ENCODE data around the gene VRK2. TPM values are rescaled to one million over a fixed set of nuclear protein-coding genes. Genes with fewer than 3 reads are reported as not detected.
"Not testable (repeated sequence)": the region's sequence is repeated elsewhere in the genome, so short reads cannot be mapped to it uniquely, and the experiment has no call there.

Gene VRK2
- polyA plus RNA-seq, 1 donor: 17.2 TPM

GRCh38 chr2:58072102-58072501 is 25.5 kb downstream of the VRK2 start:
- Histone ChIP-seq H3K4me3 (ENCODE audit: low read length) (no peak overlapping the region), H3K9me3 (ENCODE audit: control insufficient read depth, low read depth, low read length) (peaks cover 4% of the 10 kb centered on the region), H3K27ac (ENCODE audit: low read length) (no peak overlapping the region), H3K36me3 (ENCODE audit: control insufficient read depth, insufficient read depth, low read length) (peaks cover 6% of the 10 kb centered on the region), H3K27me3 (ENCODE audit: control insufficient read depth, insufficient read depth, low read length) (no peaks in the 10 kb centered on the region), H3K4me1 (ENCODE audit: control insufficient read depth, insufficient read depth, low read length) (no peaks in the 10 kb centered on the region)
- DNase-seq: no peak
- WGBS (ENCODE audit: insufficient coverage, low lambda C conversion rate): 100% methylated on average over 1 of the region's 1 CpG

GRCh38 chr2:58073008-58073407 is 26.4 kb downstream of the VRK2 start:
- H3K4me3 ChIP-seq (ENCODE audit: low read length): no peak overlapping the region
- H3K27ac ChIP-seq (ENCODE audit: low read length): no peak overlapping the region
- peaks cover 6% of the 10 kb centered on the region for H3K36me3 ChIP-seq (ENCODE audit: control insufficient read depth, insufficient read depth, low read length)
- no peaks in the 10 kb centered on the region for H3K4me1 ChIP-seq (ENCODE audit: control insufficient read depth, insufficient read depth, low read length)
- no peak for DNase-seq
- WGBS (ENCODE audit: insufficient coverage, low lambda C conversion rate): 100% methylated on average over 2 of the region's 3 CpGs
- no peaks in the 10 kb centered on the region for H3K27me3 ChIP-seq (ENCODE audit: control insufficient read depth, insufficient read depth, low read length)
- H3K9me3 ChIP-seq (ENCODE audit: control insufficient read depth, low read depth, low read length): peaks cover 4% of the 10 kb centered on the region

GRCh38 chr2:58073751-58074150 is 27.1 kb downstream of the VRK2 start:
- Histone ChIP-seq H3K27me3 (ENCODE audit: control insufficient read depth, insufficient read depth, low read length) (no peaks in the 10 kb centered on the region), H3K36me3 (ENCODE audit: control insufficient read depth, insufficient read depth, low read length) (peaks cover 6% of the 10 kb centered on the region), H3K27ac (ENCODE audit: low read length) (no peak overlapping the region), H3K4me1 (ENCODE audit: control insufficient read depth, insufficient read depth, low read length) (no peaks in the 10 kb centered on the region), H3K9me3 (ENCODE audit: control insufficient read depth, low read depth, low read length) (peaks cover 4% of the 10 kb centered on the region), H3K4me3 (ENCODE audit: low read length) (no peak overlapping the region)
- no peak for DNase-seq
- no CpG with 5 or more reads among the region's 3 CpGs for WGBS (ENCODE audit: insufficient coverage, low lambda C conversion rate)

GRCh38 chr2:58081000-58081399 is 34.4 kb downstream of the VRK2 start:
- peak in 1 of 2 donors; percentile 5 for DNase-seq
- no peak overlapping the region for H3K4me3 ChIP-seq (ENCODE audit: low read length)
- no peaks in the 10 kb centered on the region for H3K9me3 ChIP-seq (ENCODE audit: control insufficient read depth, low read depth, low read length)
- H3K4me1 ChIP-seq (ENCODE audit: control insufficient read depth, insufficient read depth, low read length): no peaks in the 10 kb centered on the region
- no peak overlapping the region for H3K27ac ChIP-seq (ENCODE audit: low read length)
- no peaks in the 10 kb centered on the region for H3K27me3 ChIP-seq (ENCODE audit: control insufficient read depth, insufficient read depth, low read length)
- H3K36me3 ChIP-seq (ENCODE audit: control insufficient read depth, insufficient read depth, low read length): no peaks in the 10 kb centered on the region

- no peak for DNase-seq
- no peaks in the 10 kb centered on the region for H3K27me3 ChIP-seq (ENCODE audit: control insufficient read depth, insufficient read depth, low read length)
- WGBS (ENCODE audit: insufficient coverage, low lambda C conversion rate): 100% methylated on average over 1 of the region's 2 CpGs
- H3K27ac ChIP-seq (ENCODE audit: low read length): no peak overlapping the region
- no peaks in the 10 kb centered on the region for H3K4me1 ChIP-seq (ENCODE audit: control insufficient read depth, insufficient read depth, low read length)
- H3K9me3 ChIP-seq (ENCODE audit: control insufficient read depth, low read depth, low read length): no peaks in the 10 kb centered on the region
- H3K4me3 ChIP-seq (ENCODE audit: low read length): no peak overlapping the region
- H3K36me3 ChIP-seq (ENCODE audit: control insufficient read depth, insufficient read depth, low read length): peaks cover 14% of the 10 kb centered on the region
These were observed 42.5 kb downstream of the VRK2 start for GRCh38 chr2:58089081-58089480.

GRCh38 chr2:58092772-58093171 is 46.2 kb downstream of the VRK2 start:
- not testable (repeated sequence) for H3K4me1 ChIP-seq (ENCODE audit: control insufficient read depth, insufficient read depth, low read length)
- WGBS (ENCODE audit: insufficient coverage, low lambda C conversion rate): no CpG with 5 or more reads among the region's 4 CpGs

GRCh38 chr2:58097025-58097424 is 50.4 kb downstream of the VRK2 start:
- no peak for DNase-seq
- Histone ChIP-seq H3K27me3 (ENCODE audit: control insufficient read depth, insufficient read depth, low read length) (no peaks in the 10 kb centered on the region), H3K4me3 (ENCODE audit: low read length) (no peak overlapping the region), H3K9me3 (ENCODE audit: control insufficient read depth, low read depth, low read length) (no peaks in the 10 kb centered on the region), H3K27ac (ENCODE audit: low read length) (no peak overlapping the region), H3K4me1 (ENCODE audit: control insufficient read depth, insufficient read depth, low read length) (no peaks in the 10 kb centered on the region), H3K36me3 (ENCODE audit: control insufficient read depth, insufficient read depth, low read length) (peaks cover under 1% of the 10 kb centered on the region)
- WGBS (ENCODE audit: insufficient coverage, low lambda C conversion rate): 60% methylated on average over 1 of the region's 1 CpG

More at GRCh38 chr2:58092772-58093171, 46.2 kb downstream of the VRK2 start:
- peaks cover 11% of the 10 kb centered on the region for H3K36me3 ChIP-seq (ENCODE audit: control insufficient read depth, insufficient read depth, low read length)
- not testable (repeated sequence) for H3K27me3 ChIP-seq (ENCODE audit: control insufficient read depth, insufficient read depth, low read length); H3K27ac ChIP-seq (ENCODE audit: low read length); DNase-seq; H3K4me3 ChIP-seq (ENCODE audit: low read length); H3K9me3 ChIP-seq (ENCODE audit: control insufficient read depth, low read depth, low read length)

GRCh38 chr2:58098254-58099095 is 51.9 kb downstream of the VRK2 start:
- DNase-seq: no peak
- H3K4me3 ChIP-seq (ENCODE audit: low read length): no peak overlapping the region
- WGBS (ENCODE audit: insufficient coverage, low lambda C conversion rate): 100% methylated on average over 2 of the region's 4 CpGs
- no peaks in the 10 kb centered on the region for H3K36me3 ChIP-seq (ENCODE audit: control insufficient read depth, insufficient read depth, low read length)
- no peaks in the 10 kb centered on the region for H3K4me1 ChIP-seq (ENCODE audit: control insufficient read depth, insufficient read depth, low read length)
- no peak overlapping the region for H3K27ac ChIP-seq (ENCODE audit: low read length)
- H3K9me3 ChIP-seq (ENCODE audit: control insufficient read depth, low read depth, low read length): no peaks in the 10 kb centered on the region
- H3K27me3 ChIP-seq (ENCODE audit: control insufficient read depth, insufficient read depth, low read length): no peaks in the 10 kb centered on the region

GRCh38 chr2:58099096-58099769 is 52.6 kb downstream of the VRK2 start:
- Histone ChIP-seq H3K36me3 (ENCODE audit: control insufficient read depth, insufficient read depth, low read length) (no peaks in the 10 kb centered on the region), H3K27ac (ENCODE audit: low read length) (no peak overlapping the region), H3K4me1 (ENCODE audit: control insufficient read depth, insufficient read depth, low read length) (no peaks in the 10 kb centered on the region), H3K4me3 (ENCODE audit: low read length) (no peak overlapping the region), H3K27me3 (ENCODE audit: control insufficient read depth, insufficient read depth, low read length) (no peaks in the 10 kb centered on the region), H3K9me3 (ENCODE audit: control insufficient read depth, low read depth, low read length) (no peaks in the 10 kb centered on the region)
- DNase-seq: no peak
- WGBS (ENCODE audit: insufficient coverage, low lambda C conversion rate): 100% methylated on average over 1 of the region's 4 CpGs

GRCh38 chr2:58101500-58101899 is 54.9 kb downstream of the VRK2 start:
- Histone ChIP-seq H3K4me3 (ENCODE audit: low read length) (no peak overlapping the region), H3K27me3 (ENCODE audit: control insufficient read depth, insufficient read depth, low read length) (no peaks in the 10 kb centered on the region), H3K27ac (ENCODE audit: low read length) (no peak overlapping the region), H3K4me1 (ENCODE audit: control insufficient read depth, insufficient read depth, low read length) (no peaks in the 10 kb centered on the region), H3K9me3 (ENCODE audit: control insufficient read depth, low read depth, low read length) (no peaks in the 10 kb centered on the region), H3K36me3 (ENCODE audit: control insufficient read depth, insufficient read depth, low read length) (no peaks in the 10 kb centered on the region)
- DNase-seq: no peak

- Histone ChIP-seq H3K9me3 (ENCODE audit: control insufficient read depth, low read depth, low read length) (no peaks in the 10 kb centered on the region), H3K27me3 (ENCODE audit: control insufficient read depth, insufficient read depth, low read length) (no peaks in the 10 kb centered on the region), H3K4me1 (ENCODE audit: control insufficient read depth, insufficient read depth, low read length) (no peaks in the 10 kb centered on the region), H3K27ac (ENCODE audit: low read length) (no peak overlapping the region), H3K4me3 (ENCODE audit: low read length) (no peak overlapping the region), H3K36me3 (ENCODE audit: control insufficient read depth, insufficient read depth, low read length) (peaks cover 3% of the 10 kb centered on the region)
- DNase-seq: no peak
These were observed 60.3 kb downstream of the VRK2 start for GRCh38 chr2:58106896-58107295.

All from large intestine (tissue), 3 donors.